ENCODE measurements around the gene KRTAP4-4.

Gene KRTAP4-4

GRCh38 chr17:41126412-41126811, 34.1 kb downstream of the KRTAP4-4 start:
- Histone ChIP-seq H3K27ac (ENCODE audit: extremely low read depth, low read depth, low read length) (no peak overlapping the region), H3K4me3 (ENCODE audit: low read depth, low read length) (no peak overlapping the region), H3K4me1 (ENCODE audit: control insufficient read depth, insufficient read depth, low read length) (no peaks in the 10 kb centered on the region), H3K9me3 (ENCODE audit: control insufficient read depth, insufficient read depth, low read depth, low read length) (no peaks in the 10 kb centered on the region; the same call in 1 of the 2 replicates), H3K36me3 (ENCODE audit: control insufficient read depth in 2 of 2, insufficient read depth in 1 of 2, low read length in 2 of 2) (no peaks in the 10 kb centered on the region)
- CTCF ChIA-PET = interaction anchor here (0.6 kb wide), 1 partner anchor 164 kb away, joined by 4 read pairs; no protein-coding TSS in a partner anchor
- TF ChIP-seq ZNF146 (tag by site-specific recombination; IDR thresholded peaks at IDR 0.05) = peak; percentile 56
- TF ChIP-seq ZNF530 (tag by site-specific recombination; IDR thresholded peaks at IDR 0.05; ENCODE audit: low read depth) = no peak
- POLR2A ChIA-PET = no interaction called here

- Histone ChIP-seq H3K4me3 (ENCODE audit: low read depth, low read length) (no peak overlapping the region), H3K27ac (ENCODE audit: extremely low read depth, low read depth, low read length) (no peak overlapping the region), H3K4me1 (ENCODE audit: control insufficient read depth, insufficient read depth, low read length) (no peaks in the 10 kb centered on the region), H3K36me3 (ENCODE audit: control insufficient read depth in 2 of 2, insufficient read depth in 1 of 2, low read length in 2 of 2) (no peaks in the 10 kb centered on the region), H3K9me3 (ENCODE audit: control insufficient read depth, insufficient read depth, low read depth, low read length) (no peaks in the 10 kb centered on the region; the same call in 1 of the 2 replicates)
- ChIA-PET POLR2A (no interaction called here), CTCF (no interaction called here)
- no peak for TF ChIP-seq YY2 (tag by site-specific recombination; IDR thresholded peaks at IDR 0.05)
- TF ChIP-seq ZBTB10 (tag by site-specific recombination; IDR thresholded peaks at IDR 0.05) = no peak
- no peak for TF ChIP-seq ZFP41 (tag by site-specific recombination; IDR thresholded peaks at IDR 0.05; ENCODE audit: borderline replicate concordance)
- TF ChIP-seq ZNF202 (tag by site-specific recombination; IDR thresholded peaks at IDR 0.05; ENCODE audit: borderline replicate concordance) = no peak
- no peak for TF ChIP-seq ATF2 (tag by site-specific recombination; IDR thresholded peaks at IDR 0.05; ENCODE audit: low read depth)
- no peak for TF ChIP-seq ZNF548 (tag by site-specific recombination; IDR thresholded peaks at IDR 0.05)
- TF ChIP-seq ZNF544 (tag by site-specific recombination; IDR thresholded peaks at IDR 0.05) = no peak
- TF ChIP-seq ZXDB (tag by site-specific recombination; IDR thresholded peaks at IDR 0.05) = no peak
- TF ChIP-seq PBX3 (CRISPR knock-in tag; IDR thresholded peaks at IDR 0.05) = no peak
- no peak for TF ChIP-seq ZNF704 (tag by site-specific recombination; IDR thresholded peaks at IDR 0.05)
- no peak for TF ChIP-seq ZSCAN16 (tag by site-specific recombination; IDR thresholded peaks at IDR 0.05)
- no peak for TF ChIP-seq ZNF341 (tag by site-specific recombination; IDR thresholded peaks at IDR 0.05; ENCODE audit: low read depth)
- no peak for TF ChIP-seq ZNF23 (tag by site-specific recombination; IDR thresholded peaks at IDR 0.05; ENCODE audit: borderline replicate concordance)
- TF ChIP-seq ZNF146 (tag by site-specific recombination; IDR thresholded peaks at IDR 0.05) = no peak
- no peak for TF ChIP-seq ZBTB6 (tag by site-specific recombination; IDR thresholded peaks at IDR 0.05)
- no peak for TF ChIP-seq ZNF561 (tag by site-specific recombination; IDR thresholded peaks at IDR 0.05; ENCODE audit: borderline replicate concordance)
- TF ChIP-seq ZNF558 (tag by site-specific recombination; IDR thresholded peaks at IDR 0.05) = no peak
- TF ChIP-seq ZNF423 (tag by site-specific recombination; IDR thresholded peaks at IDR 0.05) = no peak
- TF ChIP-seq ZNF621 (tag by site-specific recombination; IDR thresholded peaks at IDR 0.05) = no peak
- no peak for TF ChIP-seq ZNF239 (tag by site-specific recombination; IDR thresholded peaks at IDR 0.05)
These were observed 35.5 kb downstream of the KRTAP4-4 start for GRCh38 chr17:41125064-41125463.

Data from HEK293 (cell line).